ENCODE data around the gene ASB3. TPM values are rescaled to one million over a fixed set of nuclear protein-coding genes. Genes with fewer than 3 reads are reported as not detected.

ASB3 gene
- total and polyA plus RNA-seq, 9 of the 15 experiments (the other 6 are each of a cell fraction or from before 2014, with no cell fraction given): 13.6 to 35.3 (median 18.7) TPM

GRCh38 chr2:53641290-53641689, 145.5 kb downstream of the ASB3 start:
- Histone ChIP-seq H3K9me1 (ENCODE audit: control insufficient read depth, insufficient read depth, low read length) (no peaks in the 10 kb centered on the region), H3K36me3 (ENCODE audit: control insufficient read depth, insufficient read depth, low read length) (no peaks in the 10 kb centered on the region), H2AFZ (ENCODE audit: low read depth, low read length) (no peak overlapping the region), H3K9me3 (replicated peaks; ENCODE audit: control insufficient read depth, insufficient read depth, low read depth, low read length) (no peaks in the 10 kb centered on the region), H3K4me1 (replicated peaks in 1 of 2; ENCODE audit: control insufficient read depth in 2 of 2, insufficient read depth in 2 of 2, low read length in 2 of 2) (no peaks in the 10 kb centered on the region), H3K4me2 (ENCODE audit: insufficient read depth, low read length) (no peak overlapping the region), H3K79me2 (ENCODE audit: control insufficient read depth, insufficient read depth, low read length) (no peaks in the 10 kb centered on the region), H3K27ac (ENCODE audit: extremely low read depth, low read depth, low read length) (no peak overlapping the region), H4K20me1 (replicated peaks; ENCODE audit: control insufficient read depth, insufficient read depth, low read length) (no peaks in the 10 kb centered on the region), H3K9ac (ENCODE audit: insufficient read depth in 1 of 2, low read depth in 2 of 2, low read length in 2 of 2) (no peak overlapping the region), H3K4me3 (no peak overlapping the region), H3K27me3 (ENCODE audit: control insufficient read depth in 2 of 2, insufficient read depth in 2 of 2, low read length in 2 of 2) (no peaks in the 10 kb centered on the region)
- ChIA-PET POLR2A (interaction anchor here (0.7 kb wide), 1 partner anchor 156 kb away, joined by 3 read pairs; no protein-coding TSS in a partner anchor), CTCF (ENCODE audit: low intra/inter-chr PET ratio) (no interaction called here)
- TF ChIP-seq RCOR1 (IDR thresholded peaks at IDR 0.05; ENCODE audit: borderline replicate concordance in 1 of 2, low read depth in 2 of 2, low read length in 2 of 2) (no peak), ELF1 (tag; IDR thresholded peaks at IDR 0.05) (no peak)
- in situ Hi-C loops (cut with MboI) (no loop called here), intact Hi-C loops (cut with micrococcal nuclease) (no loop called here)
- ATAC-seq (no peak), FAIRE-seq (no peak), DNase-seq (ENCODE audit: extremely low read depth in 1 of 4, low spot score in 3 of 4) (no peak)
- BruUV-seq (replicated peaks): no TSS peak
- whole genome bisulfite sequencing (ENCODE audit: insufficient coverage, low coverage, missing lambda C conversion rate): 3% methylated on average over 7 of the region's 7 CpGs

GRCh38 chr2:53640466-53640865, 146.3 kb downstream of the ASB3 start:
- Histone ChIP-seq H3K79me2 (ENCODE audit: control insufficient read depth, insufficient read depth, low read length) (no peaks in the 10 kb centered on the region), H3K27me3 (ENCODE audit: control insufficient read depth in 2 of 2, insufficient read depth in 2 of 2, low read length in 2 of 2) (no peaks in the 10 kb centered on the region), H3K9me1 (ENCODE audit: control insufficient read depth, insufficient read depth, low read length) (no peaks in the 10 kb centered on the region), H3K4me2 (ENCODE audit: insufficient read depth, low read length) (no peak overlapping the region), H3K4me3 (no peak overlapping the region), H4K20me1 (replicated peaks; ENCODE audit: control insufficient read depth, insufficient read depth, low read length) (no peaks in the 10 kb centered on the region), H3K36me3 (ENCODE audit: control insufficient read depth, insufficient read depth, low read length) (no peaks in the 10 kb centered on the region), H3K4me1 (replicated peaks in 1 of 2; ENCODE audit: control insufficient read depth in 2 of 2, insufficient read depth in 2 of 2, low read length in 2 of 2) (no peaks in the 10 kb centered on the region), H3K27ac (ENCODE audit: extremely low read depth, low read depth, low read length) (no peak overlapping the region), H3K9me3 (replicated peaks; ENCODE audit: control insufficient read depth, insufficient read depth, low read depth, low read length) (no peaks in the 10 kb centered on the region), H2AFZ (ENCODE audit: low read depth, low read length) (no peak overlapping the region), H3K9ac (ENCODE audit: insufficient read depth in 1 of 2, low read depth in 2 of 2, low read length in 2 of 2) (no peak overlapping the region)
- WGBS (ENCODE audit: insufficient coverage, low coverage, missing lambda C conversion rate): 6% methylated on average over 3 of the region's 3 CpGs
- no TSS peak for BruUV-seq (replicated peaks)
- ChIA-PET CTCF (ENCODE audit: low intra/inter-chr PET ratio) (no interaction called here), POLR2A (no interaction called here)
- FAIRE-seq (no peak), ATAC-seq (no peak), DNase-seq (ENCODE audit: extremely low read depth in 1 of 4, low spot score in 3 of 4) (no peak)
- TF ChIP-seq NR2C2 (CRISPR knock-in tag; IDR thresholded peaks at IDR 0.05): no peak
- no peak for TF ChIP-seq NR2C2 (tag; IDR thresholded peaks at IDR 0.05)
- no peak for TF ChIP-seq TAF7 (tag; IDR thresholded peaks at IDR 0.05)
- no peak for TF ChIP-seq CBFA2T3 (IDR thresholded peaks at IDR 0.05)
- TF ChIP-seq CHD1 (IDR thresholded peaks at IDR 0.05; ENCODE audit: low read length): no peak
- TF ChIP-seq PKNOX1 (IDR thresholded peaks at IDR 0.05): no peak
- no peak for TF ChIP-seq ZNF699 (CRISPR knock-in tag; IDR thresholded peaks at IDR 0.05; ENCODE audit: insufficient replicate concordance)
- TF ChIP-seq MED1 (CRISPR knock-in tag; IDR thresholded peaks at IDR 0.05; ENCODE audit: borderline replicate concordance): no peak
- no peak for TF ChIP-seq TAL1 (IDR thresholded peaks at IDR 0.05)
- TF ChIP-seq ARNT (IDR thresholded peaks at IDR 0.05): no peak
- intact Hi-C loops (cut with micrococcal nuclease) (no loop called here), in situ Hi-C loops (cut with MboI) (no loop called here)
